ENCODE measurements around the gene TMED1. TPM values are rescaled to one million over a fixed set of nuclear protein-coding genes. Genes with fewer than 3 reads are reported as not detected.
"Not testable (repeated sequence)": the region's sequence is repeated elsewhere in the genome, so short reads cannot be mapped to it uniquely, and the experiment has no call there.

Gene TMED1
- total and polyA plus RNA-seq, 7 experiments from 2014 or later: 7.6 to 21.7 (median 11.4) TPM

GRCh38 chr19:10871711-10872545 lies 35.9 kb upstream of the TMED1 start:
- peak overlapping the region; percentile 74 for H3K27ac ChIP-seq (ENCODE audit: low read depth, low read length)
- ChIA-PET CTCF (interaction anchor here (1.5 kb wide), 1 partner anchor 8 kb away, joined by 5 read pairs; no protein-coding TSS in a partner anchor), POLR2A (interaction anchor here (0.6 to 2.2 kb wide), 5 partner anchors 10 to 154 kb away, joined by 3 to 7 read pairs (median 3); partner anchors contain the start of genes DNM2 and TMED1)
- peak overlapping the region; percentile 74 to 91 (median 86) for H3K4me3 Mint-ChIP-seq
- peaks cover 5 to 35% (median 27%) of the 10 kb centered on the region in 7 donors for H3K4me1 Mint-ChIP-seq
- no peaks in the 10 kb centered on the region for H3K9me3 ChIP-seq (ENCODE audit: control insufficient read depth in 2 of 3, low read length in 3 of 3)
- H3K4me3 ChIP-seq (ENCODE audit: low read length): peak overlapping the region; percentile 57
- H3K36me3 Mint-ChIP-seq: no peaks in the 10 kb centered on the region
- H3K27me3 ChIP-seq (ENCODE audit: control insufficient read depth in 2 of 2, insufficient read depth in 2 of 2, low read length in 2 of 2): no peaks in the 10 kb centered on the region
- no peaks in the 10 kb centered on the region for H3K9me3 Mint-ChIP-seq
- ATAC-seq (no peak), DNase-seq (peak in 7 of 9 donors; percentile 13 to 49 (median 29))
- no peaks in the 10 kb centered on the region for H3K27me3 Mint-ChIP-seq
- peaks cover 10 to 14% of the 10 kb centered on the region in 2 donors for H3K4me1 ChIP-seq (ENCODE audit: control insufficient read depth in 2 of 2, insufficient read depth in 2 of 2, low read length in 2 of 2)
- H3K27ac Mint-ChIP-seq: peak overlapping the region; percentile 48 to 83 (median 76)
- no peaks in the 10 kb centered on the region for H3K36me3 ChIP-seq (ENCODE audit: control insufficient read depth in 2 of 3, insufficient read depth in 3 of 3, low read length in 3 of 3)
- intact Hi-C loops (cut with micrococcal nuclease): loop anchor here (1.0 to 10.0 kb wide), 19 partner anchors 36 to 1053 kb away; partner anchors contain the start of genes FBXL12 (in 2 of the 2), TIMM29 (in 2 of the 2), TMED1 (in 2 of the 2) and YIPF2 (in 2 of the 2)

DNA sequence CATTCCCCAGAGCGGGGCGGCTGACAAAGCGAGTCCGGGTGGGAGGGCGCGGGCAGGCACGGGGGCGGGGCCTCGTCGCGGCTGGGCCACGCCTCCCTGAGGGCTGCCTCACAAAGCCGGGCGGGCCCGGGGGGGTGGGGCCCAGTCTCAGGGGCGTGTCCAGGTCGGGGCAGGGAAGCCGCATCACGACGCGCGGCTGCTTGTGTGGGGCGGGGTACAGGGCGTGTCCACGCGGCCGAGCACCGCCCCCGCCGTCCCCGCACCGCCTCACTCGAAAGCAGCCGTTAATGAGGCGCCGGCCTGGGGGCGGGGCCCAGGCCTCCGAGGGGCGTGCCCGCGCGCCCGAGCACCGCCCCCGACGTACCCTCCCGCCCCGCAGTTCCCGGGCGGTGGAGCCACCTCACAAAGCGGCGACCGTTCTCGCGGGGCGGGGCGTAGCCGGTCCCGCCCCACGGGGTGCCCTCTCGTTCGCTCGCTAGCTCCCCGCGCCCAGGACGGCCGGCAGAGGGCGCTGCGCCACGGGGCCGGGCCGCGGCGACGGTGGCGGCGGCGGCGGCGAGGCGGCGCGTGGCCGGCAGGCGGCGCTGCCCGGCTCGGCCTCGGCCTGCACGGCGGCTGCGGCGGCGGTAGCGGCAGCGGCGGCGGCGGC lies 35.1 kb upstream of the TMED1 start, which contains the start of gene CARM1:
CARM1 (plus strand) TSS at position 599 of the 649 bp plus-strand sequence. CDS start 150 bp downstream, outside the sequence.
- peak; percentile 92 for ATAC-seq
- H3K9me3 Mint-ChIP-seq: no peaks in the 10 kb centered on the region
- H3K4me1 ChIP-seq (ENCODE audit: control insufficient read depth in 2 of 2, insufficient read depth in 2 of 2, low read length in 2 of 2): peaks cover 10 to 14% of the 10 kb centered on the region in 2 donors

DNA sequence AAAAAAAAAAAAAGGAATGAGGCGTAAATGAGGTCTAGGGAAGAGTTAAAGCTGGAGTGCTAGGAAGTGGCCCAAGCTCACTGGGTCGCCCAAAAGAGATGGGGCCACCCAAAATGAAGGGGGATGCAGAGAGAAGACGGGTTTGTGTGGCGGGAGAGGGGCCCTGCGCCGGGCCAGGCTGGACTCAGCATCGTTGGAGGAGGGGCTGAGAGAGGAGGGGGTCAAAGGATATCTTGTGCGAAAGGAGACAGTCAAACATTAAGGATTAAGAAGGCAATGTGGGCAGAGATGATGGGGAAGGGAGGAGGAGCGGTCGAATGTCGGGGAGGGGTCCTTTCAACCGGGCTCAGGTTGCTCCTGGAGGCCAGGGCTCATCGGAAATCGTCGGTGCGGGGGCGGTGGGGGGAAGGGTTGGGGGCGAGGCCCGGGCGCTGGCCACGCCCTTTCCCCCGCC lies 34.5 kb upstream of the TMED1 start:
- peak overlapping the region; percentile 73 to 96 (median 88) for H3K27ac Mint-ChIP-seq
- H3K4me3 Mint-ChIP-seq: peak overlapping the region; percentile 74 to 86 (median 83)
- intact Hi-C loops (cut with micrococcal nuclease): loop anchor here (1.0 to 10.0 kb wide), 7 partner anchors 90 to 1052 kb away; partner anchors contain the start of genes CDKN2D (in 1 of the 2), EPOR (in 1 of the 2), FBXL12 (in 1 of the 2) and MRPL4 (in 1 of the 2)
- no peaks in the 10 kb centered on the region for H3K9me3 Mint-ChIP-seq
- POLR2A ChIA-PET: interaction anchor here (0.6 to 2.2 kb wide), 3 partner anchors 35 to 363 kb away, joined by 4 to 7 read pairs (median 6); partner anchors contain the start of genes DNM2 and TMED1
- ATAC-seq (no peak), DNase-seq (no peak)
- Histone ChIP-seq H3K4me3 (ENCODE audit: low read length) (peak overlapping the region; percentile 67), H3K36me3 (ENCODE audit: control insufficient read depth in 2 of 3, insufficient read depth in 3 of 3, low read length in 3 of 3) (no peaks in the 10 kb centered on the region), H3K4me1 (ENCODE audit: control insufficient read depth in 2 of 2, insufficient read depth in 2 of 2, low read length in 2 of 2) (peaks cover 10 to 14% of the 10 kb centered on the region in 2 donors), H3K9me3 (ENCODE audit: control insufficient read depth in 2 of 3, low read length in 3 of 3) (no peaks in the 10 kb centered on the region), H3K27me3 (ENCODE audit: control insufficient read depth in 2 of 2, insufficient read depth in 2 of 2, low read length in 2 of 2) (no peaks in the 10 kb centered on the region), H3K27ac (ENCODE audit: low read depth, low read length) (peak overlapping the region; percentile 65)
- peaks cover 5 to 33% (median 25%) of the 10 kb centered on the region in 7 donors for H3K4me1 Mint-ChIP-seq
- H3K27me3 Mint-ChIP-seq: no peaks in the 10 kb centered on the region
- CTCF ChIA-PET: interaction anchor here (0.7 kb wide), 1 partner anchor 620 kb away, joined by 3 read pairs; no protein-coding TSS in a partner anchor
- H3K36me3 Mint-ChIP-seq: no peaks in the 10 kb centered on the region

More for the DNA sequence above, 35.1 kb upstream of the TMED1 start, which contains the start of gene CARM1:
- ChIA-PET CTCF (interaction anchor here (0.7 kb wide), 1 partner anchor 621 kb away, joined by 3 read pairs; no protein-coding TSS in a partner anchor), POLR2A (interaction anchor here (0.6 to 2.2 kb wide), 3 partner anchors 35 to 364 kb away, joined by 4 to 7 read pairs (median 6); partner anchors contain the start of genes DNM2 and TMED1)
- Histone ChIP-seq H3K9me3 (ENCODE audit: control insufficient read depth in 2 of 3, low read length in 3 of 3) (no peaks in the 10 kb centered on the region), H3K4me3 (ENCODE audit: low read length) (peak within 1 kb of the TSS; percentile 67), H3K27ac (ENCODE audit: low read depth, low read length) (peak within 1 kb of the TSS; percentile 74), H3K36me3 (ENCODE audit: control insufficient read depth in 2 of 3, insufficient read depth in 3 of 3, low read length in 3 of 3) (no peaks in the 10 kb centered on the region), H3K27me3 (ENCODE audit: control insufficient read depth in 2 of 2, insufficient read depth in 2 of 2, low read length in 2 of 2) (no peaks in the 10 kb centered on the region)
- peak within 1 kb of the TSS; percentile 74 to 96 (median 88) for H3K27ac Mint-ChIP-seq
- DNase-seq: peak; percentile 99 to 100 (median 99)
- no peaks in the 10 kb centered on the region for H3K27me3 Mint-ChIP-seq
- H3K4me1 Mint-ChIP-seq: peaks cover 5 to 33% (median 25%) of the 10 kb centered on the region in 7 donors
- intact Hi-C loops (cut with micrococcal nuclease): loop anchor here (1.0 to 10.0 kb wide), 19 partner anchors 35 to 1052 kb away; partner anchors contain the start of genes FBXL12 (in 2 of the 2), TIMM29 (in 2 of the 2), TMED1 (in 2 of the 2) and YIPF2 (in 2 of the 2)
- H3K36me3 Mint-ChIP-seq: no peaks in the 10 kb centered on the region
- H3K4me3 Mint-ChIP-seq: peak within 1 kb of the TSS; percentile 79 to 91 (median 86)

DNA sequence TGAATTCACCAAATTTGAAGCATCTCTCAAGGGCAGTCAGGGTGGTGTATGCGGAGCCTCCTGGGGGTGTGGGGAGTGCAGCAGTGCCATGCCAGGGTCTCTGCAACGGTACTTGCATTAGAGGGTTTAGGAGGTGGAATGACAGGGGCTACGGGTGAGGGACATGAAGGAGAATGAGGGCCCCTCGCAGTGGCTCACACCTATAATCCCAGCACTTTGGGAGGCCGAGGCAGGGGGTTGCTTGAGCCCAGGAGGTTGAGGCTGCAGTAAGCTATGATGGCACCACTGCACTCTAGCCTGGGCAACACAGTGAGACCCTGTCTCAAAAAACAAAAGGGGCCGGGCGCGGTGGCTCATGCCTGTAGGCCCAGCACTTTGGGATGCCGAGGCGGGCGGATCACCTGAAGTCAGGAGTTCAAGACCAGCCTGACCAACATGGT lies 33.9 kb upstream of the TMED1 start:
- POLR2A ChIA-PET: not testable (repeated sequence)

DNA sequence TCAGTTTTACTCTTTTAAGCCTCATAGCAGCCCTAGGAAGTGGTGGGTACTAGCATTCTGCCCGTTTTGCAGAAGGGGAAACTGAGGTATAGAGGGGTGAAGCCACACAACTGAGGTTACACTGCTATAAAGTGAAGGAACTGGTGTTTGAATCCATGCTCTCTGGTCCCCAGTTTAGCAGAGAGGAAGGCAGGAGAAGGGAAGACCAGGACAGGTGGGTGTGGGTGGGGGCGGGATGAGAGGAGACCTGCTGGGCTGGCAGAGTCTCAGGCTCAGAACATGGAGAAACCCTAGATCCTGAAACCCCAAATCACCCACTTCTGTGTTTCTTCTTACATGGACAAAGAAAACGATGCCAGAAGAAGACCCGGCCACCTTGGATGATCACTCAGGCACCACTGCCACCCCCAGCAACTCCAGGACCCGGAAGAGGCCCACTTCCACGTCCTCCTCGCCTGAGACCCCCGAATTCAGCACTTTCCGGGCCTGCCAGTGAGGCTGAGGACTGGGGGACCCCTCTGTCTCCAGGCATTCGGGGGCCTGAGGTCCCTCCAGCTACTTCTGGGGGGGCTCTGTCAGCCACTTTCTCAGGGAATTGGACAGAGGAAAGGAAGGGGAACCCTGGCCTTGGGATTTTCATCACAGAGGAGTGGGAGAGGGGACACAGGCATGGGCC lies 33.0 kb upstream of the TMED1 start:
- no peaks in the 10 kb centered on the region for H3K27me3 Mint-ChIP-seq
- Histone ChIP-seq H3K9me3 (ENCODE audit: control insufficient read depth in 2 of 3, low read length in 3 of 3) (no peaks in the 10 kb centered on the region), H3K4me3 (ENCODE audit: low read length) (no peak overlapping the region), H3K27ac (ENCODE audit: low read depth, low read length) (no peak overlapping the region), H3K27me3 (ENCODE audit: control insufficient read depth in 2 of 2, insufficient read depth in 2 of 2, low read length in 2 of 2) (no peaks in the 10 kb centered on the region), H3K4me1 (ENCODE audit: control insufficient read depth in 2 of 2, insufficient read depth in 2 of 2, low read length in 2 of 2) (peaks cover 14 to 20% of the 10 kb centered on the region in 2 donors), H3K36me3 (ENCODE audit: control insufficient read depth in 2 of 3, insufficient read depth in 3 of 3, low read length in 3 of 3) (no peaks in the 10 kb centered on the region)
- ChIA-PET POLR2A (interaction anchor here (1.0 kb wide), 1 partner anchor 152 kb away, joined by 3 read pairs; no protein-coding TSS in a partner anchor), CTCF (interaction anchor here (0.5 to 1.6 kb wide), 2 partner anchors 33 to 152 kb away, joined by 4 read pairs; no protein-coding TSS in a partner anchor)
- H3K9me3 Mint-ChIP-seq: peaks cover 0 to 1% (median 0%) of the 10 kb centered on the region in 11 donors
- H3K27ac Mint-ChIP-seq: peak overlapping the region in 5 of 9 donors; percentile 36 to 62 (median 51)
- no peaks in the 10 kb centered on the region for H3K36me3 Mint-ChIP-seq
- DNase-seq: no peak
- H3K4me1 Mint-ChIP-seq: peaks cover 13 to 39% (median 28%) of the 10 kb centered on the region in 7 donors
- intact Hi-C loops (cut with micrococcal nuclease): no loop called here
- no peak for ATAC-seq
- H3K4me3 Mint-ChIP-seq: peak overlapping the region in 5 of 10 donors; percentile 13 to 45 (median 21)

More for the DNA sequence above, 33.9 kb upstream of the TMED1 start:
- ATAC-seq; H3K4me3 ChIP-seq (ENCODE audit: low read length); DNase-seq; H3K9me3 ChIP-seq (ENCODE audit: control insufficient read depth in 2 of 3, low read length in 3 of 3); H3K36me3 Mint-ChIP-seq; H3K27ac ChIP-seq (ENCODE audit: low read depth, low read length); H3K36me3 ChIP-seq (ENCODE audit: control insufficient read depth in 2 of 3, insufficient read depth in 3 of 3, low read length in 3 of 3); H3K27me3 ChIP-seq (ENCODE audit: control insufficient read depth in 2 of 2, insufficient read depth in 2 of 2, low read length in 2 of 2); H3K9me3 Mint-ChIP-seq; H3K27me3 Mint-ChIP-seq: not testable (repeated sequence)
- CTCF ChIA-PET: interaction anchor here (1.6 kb wide), 1 partner anchor 153 kb away, joined by 4 read pairs; no protein-coding TSS in a partner anchor
- Mint-ChIP-seq H3K27ac (peak overlapping the region in 6 of 9 donors; percentile 44 to 96 (median 77)), H3K4me1 (peaks cover 5 to 32% (median 21%) of the 10 kb centered on the region in 7 donors), H3K4me3 (peak overlapping the region in 8 of 10 donors; percentile 49 to 86 (median 80))
- peaks cover 10 to 14% of the 10 kb centered on the region in 2 donors for H3K4me1 ChIP-seq (ENCODE audit: control insufficient read depth in 2 of 2, insufficient read depth in 2 of 2, low read length in 2 of 2)
- intact Hi-C loops (cut with micrococcal nuclease): loop anchor here (1.0 to 10.0 kb wide), 7 partner anchors 90 to 1051 kb away; partner anchors contain the start of genes CDKN2D (in 1 of the 2), EPOR (in 1 of the 2), FBXL12 (in 1 of the 2) and MRPL4 (in 1 of the 2)

All from naive thymus-derived CD4-positive, alpha-beta T cell (primary cell).